Skin epidermis (tissue), 12 donors: ENCODE measurements around the gene VSIG10L2.
"Not testable (repeated sequence)": the region's sequence is repeated elsewhere in the genome, so short reads cannot be mapped to it uniquely, and the experiment has no call there.

Source experiments
- H3K27ac ChIP-seq, 21 experiments: fragments of 200-600 bp; sonication (generic) in 11 of 21; one replicate each; pipeline ENCODE4 v1.5.0; 2020; ENCODE audit warnings: mild to moderate bottlenecking in 3 of 21, inconsistent platforms in 2 of 21, moderate library complexity in 2 of 21
- H3K4me3 ChIP-seq, 7 experiments: fragments of 200-600 bp; sonication (generic) in 2 of 7; one replicate each; pipeline ENCODE4 v1.5.0; 2020; ENCODE audit warnings: inconsistent platforms in 2 of 7, mild to moderate bottlenecking in 2 of 7, moderate library complexity in 1 of 7

The VSIG10L2 gene

DNA sequence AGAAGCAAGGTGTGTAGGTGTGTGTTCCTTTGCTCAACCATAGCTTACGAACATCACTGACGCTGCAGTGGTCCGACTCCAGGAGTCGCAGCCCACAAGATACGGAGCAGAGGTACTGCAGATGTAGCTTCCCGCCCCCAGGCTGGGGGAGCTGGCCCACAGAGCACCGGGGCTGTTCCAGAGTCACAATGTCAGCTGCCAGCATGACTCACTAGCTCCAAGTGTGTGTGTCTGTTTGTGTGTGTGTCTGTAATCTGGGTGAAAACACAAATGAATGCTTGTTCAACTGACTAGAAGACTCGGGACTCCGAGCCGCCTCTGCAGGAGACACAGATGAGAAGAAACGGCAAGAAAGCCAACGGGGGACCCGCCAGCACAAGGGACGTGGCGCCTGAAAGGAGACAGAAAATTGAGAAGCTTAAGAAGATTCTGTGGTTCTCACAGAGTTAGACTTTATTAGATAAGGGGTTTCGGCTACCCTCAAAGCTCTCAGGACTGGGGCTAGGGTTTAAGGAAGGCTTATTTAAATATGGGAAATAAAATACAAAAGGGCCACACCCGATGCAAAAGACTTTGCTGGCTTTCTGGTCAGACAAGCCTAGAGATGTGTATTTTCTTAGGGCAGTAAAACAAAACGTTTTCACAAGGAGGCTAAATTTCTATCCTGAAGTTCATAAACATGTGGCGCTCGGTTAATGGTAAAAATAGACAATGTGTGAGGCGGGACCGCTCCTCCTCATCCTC lies 10.7 kb downstream of the VSIG10L2 start:
- Histone ChIP-seq H3K27ac (peak overlapping the region in 8 of 21 experiments; percentile 1 to 72 (median 33)), H3K4me3 (no peak overlapping the region)

DNA sequence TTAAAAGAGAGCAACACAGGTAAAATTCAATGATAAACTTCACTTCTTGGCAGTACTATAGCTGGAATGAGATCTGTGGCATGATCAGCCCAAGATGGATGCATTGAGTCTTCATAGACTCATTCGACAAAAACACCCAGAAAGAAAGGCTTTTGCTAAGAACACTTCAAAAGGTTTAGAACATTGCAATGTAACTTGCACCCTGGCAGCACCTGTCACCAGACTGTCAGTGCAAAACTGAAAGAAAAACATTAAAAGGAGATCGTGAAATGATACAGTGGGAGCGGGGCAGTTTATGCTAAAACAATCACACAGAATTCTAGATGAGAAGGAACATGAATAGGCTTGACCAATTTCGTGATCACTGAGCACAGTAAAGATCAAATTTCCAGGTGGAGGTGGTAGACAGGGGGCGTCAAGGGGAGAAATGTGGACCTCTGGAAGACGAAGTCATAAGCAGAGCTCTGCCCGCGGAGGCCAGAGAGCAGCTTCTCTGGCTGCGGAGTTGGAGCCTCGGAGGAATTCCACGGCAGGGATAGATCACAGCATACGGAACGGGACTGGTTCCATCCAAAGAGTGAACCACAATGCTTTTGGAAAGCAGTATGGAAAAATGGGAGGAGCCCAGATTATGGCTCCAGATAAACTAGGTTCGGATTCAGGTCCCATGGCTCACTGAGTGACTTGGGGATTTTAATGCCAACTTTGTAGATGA lies 11.9 kb downstream of the VSIG10L2 start:
- peak overlapping the region in 1 of 21 experiments; percentile 62 for H3K27ac ChIP-seq
- peak overlapping the region in 1 of 7 experiments; percentile 6 for H3K4me3 ChIP-seq

DNA sequence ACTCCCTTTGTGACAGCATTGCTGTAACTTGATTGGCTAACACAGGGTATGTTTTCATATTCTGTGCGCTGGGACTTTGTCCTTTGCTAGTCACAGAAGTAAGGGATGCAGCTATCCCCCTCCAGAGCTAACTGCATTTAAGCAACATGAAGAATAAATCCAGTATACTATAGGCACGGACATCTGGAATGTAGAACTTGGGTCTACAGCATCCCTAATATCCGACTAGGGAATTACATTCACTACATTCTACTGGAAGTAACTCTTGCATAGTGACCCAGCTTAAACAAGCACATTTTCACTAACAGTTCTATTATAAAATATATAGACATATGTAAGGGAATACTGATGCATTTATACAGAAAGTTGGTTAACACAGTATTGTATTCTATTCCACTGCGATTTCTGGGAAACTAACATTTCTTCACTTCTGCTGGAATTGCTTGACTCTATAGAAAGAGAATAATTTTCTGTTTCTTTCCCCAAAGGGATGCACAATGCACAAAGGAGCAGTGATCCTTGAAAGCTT lies 13.1 kb downstream of the VSIG10L2 start:
- Histone ChIP-seq H3K27ac (no peak overlapping the region), H3K4me3 (no peak overlapping the region)

- Histone ChIP-seq H3K27ac (no peak overlapping the region), H3K4me3 (no peak overlapping the region)
Observed at GRCh38 chr11:125959511-125959910, 13.7 kb downstream of the VSIG10L2 start.

DNA sequence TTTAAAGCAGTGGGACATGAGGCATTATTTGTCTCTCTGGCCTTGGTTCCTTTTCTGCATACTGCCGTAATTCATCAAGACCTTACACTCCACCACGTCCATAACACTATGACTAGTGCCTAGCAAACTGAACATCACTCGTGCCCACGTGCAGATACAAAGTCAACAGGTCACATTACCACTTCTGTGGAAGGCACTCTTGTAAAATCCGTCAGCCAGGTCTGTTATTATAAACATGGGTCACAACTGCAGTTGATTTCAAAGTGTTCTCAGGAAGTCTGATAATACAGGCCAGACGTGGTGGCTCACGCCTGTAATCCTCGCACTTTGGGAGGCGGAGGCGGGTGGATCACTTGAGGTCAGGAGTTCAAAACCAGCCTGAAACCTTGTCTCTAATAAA lies 14.1 kb downstream of the VSIG10L2 start:
- Histone ChIP-seq H3K4me3 (no peak overlapping the region), H3K27ac (no peak overlapping the region)

GRCh38 chr11:125960771-125961170 lies 14.9 kb downstream of the VSIG10L2 start:
- no peak overlapping the region for H3K27ac ChIP-seq
- H3K4me3 ChIP-seq, result no peak overlapping the region

GRCh38 chr11:125967515-125967914 lies 21.7 kb downstream of the VSIG10L2 start:
- H3K4me3 ChIP-seq, result no peak overlapping the region
- H3K27ac ChIP-seq, result no peak overlapping the region

- no peak overlapping the region for H3K27ac ChIP-seq
- H3K4me3 ChIP-seq, result no peak overlapping the region
Observed at GRCh38 chr11:125968354-125968753, 22.5 kb downstream of the VSIG10L2 start.

- Histone ChIP-seq H3K4me3 (no peak overlapping the region), H3K27ac (no peak overlapping the region)
Observed at GRCh38 chr11:125971618-125972017, 25.8 kb downstream of the VSIG10L2 start.

DNA sequence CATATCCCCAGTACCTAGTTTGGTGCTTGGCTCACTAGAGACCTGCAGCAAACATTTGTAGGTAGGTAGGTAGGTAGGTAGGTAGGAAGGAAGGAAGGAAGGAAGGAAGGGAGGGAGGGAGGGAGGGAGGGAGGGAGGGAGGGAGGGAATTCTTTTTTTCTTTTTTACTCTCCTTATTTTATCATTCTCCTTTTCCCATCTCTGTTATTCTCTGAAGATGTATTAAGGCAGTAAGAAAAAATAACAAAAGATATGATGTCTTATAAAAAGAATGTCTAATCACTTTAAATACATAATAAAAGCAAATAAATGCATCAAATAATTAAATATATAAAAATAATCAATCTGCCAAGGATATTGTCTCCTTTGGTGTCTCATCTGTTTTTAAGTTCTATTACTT lies 28.4 kb downstream of the VSIG10L2 start:
- Histone ChIP-seq H3K27ac (no peak overlapping the region), H3K4me3 (no peak overlapping the region)

DNA sequence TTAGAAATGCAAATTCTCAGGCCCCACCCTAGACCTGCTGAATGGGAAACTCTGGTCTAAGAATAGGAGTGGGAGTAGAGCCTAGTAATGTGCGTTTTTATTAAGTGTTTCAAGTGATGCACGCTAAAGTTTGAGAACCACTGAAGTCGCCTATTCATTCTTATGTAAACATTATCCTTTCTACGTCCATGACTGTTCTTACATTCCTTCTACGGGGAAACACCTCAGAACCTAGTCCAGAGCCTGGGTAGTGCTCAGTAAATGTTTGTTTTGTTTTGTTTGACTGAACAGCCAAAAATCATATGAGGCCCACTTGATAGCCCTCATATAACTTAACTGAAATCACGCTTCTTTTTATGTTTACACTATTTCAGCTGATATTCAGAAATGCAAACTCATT lies 29.8 kb downstream of the VSIG10L2 start:
- Histone ChIP-seq H3K27ac (no peak overlapping the region), H3K4me3 (no peak overlapping the region)

- Histone ChIP-seq H3K27ac (no peak overlapping the region), H3K4me3 (no peak overlapping the region)
Observed at GRCh38 chr11:125976156-125976555, 30.3 kb downstream of the VSIG10L2 start.

DNA sequence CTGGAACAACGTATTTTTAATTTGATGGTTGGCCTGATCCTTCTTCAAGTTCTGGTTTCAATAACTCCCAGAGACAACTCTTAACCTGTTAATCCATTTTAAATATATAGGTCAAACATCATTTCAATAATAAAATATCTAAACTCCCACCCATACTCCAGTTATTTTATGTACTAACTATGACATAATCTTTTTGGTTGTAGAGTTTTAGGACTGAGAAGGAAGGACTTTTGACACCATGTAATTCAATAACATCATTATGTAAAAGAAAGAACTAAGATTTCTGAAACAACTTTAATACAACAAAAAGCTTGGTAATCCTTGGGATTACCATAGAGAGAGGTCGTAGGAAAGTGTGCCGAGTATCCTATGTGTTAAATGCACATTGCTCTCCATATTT lies 31.5 kb downstream of the VSIG10L2 start:
- H3K27ac ChIP-seq, result no peak overlapping the region
- no peak overlapping the region for H3K4me3 ChIP-seq

DNA sequence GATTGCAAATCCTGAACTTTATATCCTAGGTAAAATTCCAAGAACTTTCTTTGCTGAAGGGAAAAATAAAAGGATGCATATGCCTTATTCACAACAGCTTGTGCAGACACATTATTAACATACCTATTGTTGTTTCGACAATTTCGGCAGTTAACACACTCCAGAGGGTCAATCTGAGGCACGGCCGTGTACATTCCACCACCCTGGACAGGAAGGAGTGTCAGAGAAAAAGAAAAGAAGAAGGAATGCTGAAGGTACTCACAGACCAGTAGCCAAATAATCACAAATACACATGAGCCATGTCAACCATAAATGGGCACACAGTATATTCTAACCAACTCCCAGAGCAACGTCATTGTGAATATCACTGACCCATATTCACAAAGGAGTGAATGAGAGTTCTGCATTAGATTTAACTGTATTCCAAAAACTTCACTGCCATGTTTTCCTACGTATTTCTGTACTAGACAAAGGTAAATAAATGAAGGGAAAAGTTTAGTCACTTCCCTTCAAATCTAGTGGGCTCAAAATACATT lies 32.4 kb downstream of the VSIG10L2 start:
- no peak overlapping the region for H3K4me3 ChIP-seq
- no peak overlapping the region for H3K27ac ChIP-seq

DNA sequence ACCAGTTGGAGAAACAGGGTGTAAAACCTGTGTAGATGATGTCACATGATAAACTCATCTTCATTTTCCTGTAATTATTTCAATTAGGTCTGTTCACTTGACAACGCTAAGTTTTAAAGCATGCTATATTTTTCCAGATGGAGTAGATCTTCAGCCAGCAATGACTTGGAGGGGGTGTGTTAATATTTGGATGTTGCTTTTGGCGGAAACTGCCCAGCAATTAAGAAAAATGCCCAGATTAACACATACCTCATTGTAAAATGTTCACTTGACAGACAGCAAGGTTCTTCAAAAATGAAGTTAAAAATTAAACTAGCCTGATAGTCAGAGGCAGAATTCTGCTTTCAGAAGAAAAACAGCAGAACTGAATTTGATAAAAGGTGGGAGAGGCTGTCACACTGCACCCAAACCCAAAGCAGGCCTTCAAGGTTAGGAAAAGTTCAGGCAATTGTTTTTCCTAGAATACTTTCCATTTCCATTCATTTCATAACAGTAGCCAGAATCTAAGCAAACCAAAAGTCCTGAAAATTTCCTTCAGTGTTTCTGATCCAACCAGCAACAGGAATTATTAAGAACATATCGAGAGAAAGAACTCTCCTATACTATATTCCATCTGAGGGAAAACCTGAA lies 33.0 kb downstream of the VSIG10L2 start:
- H3K27ac ChIP-seq, result no peak overlapping the region
- no peak overlapping the region for H3K4me3 ChIP-seq

DNA sequence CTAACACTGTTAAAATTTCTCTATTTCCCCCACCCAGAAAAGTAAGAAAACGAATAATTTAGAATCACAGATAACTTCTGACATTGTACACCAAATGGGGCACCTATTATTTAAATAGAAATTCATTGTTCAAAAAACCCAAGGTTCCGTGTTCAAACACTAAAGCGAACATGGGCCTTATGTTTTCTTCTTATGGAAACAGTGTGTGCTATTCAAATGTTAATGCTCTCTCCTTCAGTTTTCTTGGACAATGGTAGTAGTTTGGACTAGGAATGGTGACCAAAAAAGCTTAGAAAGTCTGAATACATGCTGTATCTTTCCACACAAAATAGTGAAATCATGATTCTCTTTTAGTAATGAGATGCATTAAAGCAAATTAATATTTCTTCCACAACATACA lies 33.7 kb downstream of the VSIG10L2 start:
- no peak overlapping the region for H3K4me3 ChIP-seq
- H3K27ac ChIP-seq, result no peak overlapping the region

DNA sequence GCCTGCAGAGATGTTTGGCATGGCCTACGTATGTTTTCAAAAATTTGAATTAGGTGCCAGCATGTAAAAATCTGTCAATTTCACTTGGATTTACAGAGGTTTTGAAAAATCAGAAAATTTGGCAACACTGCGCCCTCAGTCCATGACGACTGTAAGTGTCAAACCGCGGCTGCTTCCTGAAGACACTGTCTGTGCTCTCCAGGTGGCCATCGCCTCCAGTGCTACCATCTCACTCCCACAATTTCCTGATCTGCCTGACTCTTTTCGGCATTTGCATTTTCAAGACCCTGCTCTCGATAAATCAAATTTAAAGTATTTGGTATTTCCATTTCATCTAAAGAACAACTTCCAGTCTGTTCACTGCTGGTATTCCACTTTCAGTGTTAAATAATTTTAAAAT lies 34.6 kb downstream of the VSIG10L2 start:
- Histone ChIP-seq H3K4me3 (no peak overlapping the region), H3K27ac (no peak overlapping the region)

DNA sequence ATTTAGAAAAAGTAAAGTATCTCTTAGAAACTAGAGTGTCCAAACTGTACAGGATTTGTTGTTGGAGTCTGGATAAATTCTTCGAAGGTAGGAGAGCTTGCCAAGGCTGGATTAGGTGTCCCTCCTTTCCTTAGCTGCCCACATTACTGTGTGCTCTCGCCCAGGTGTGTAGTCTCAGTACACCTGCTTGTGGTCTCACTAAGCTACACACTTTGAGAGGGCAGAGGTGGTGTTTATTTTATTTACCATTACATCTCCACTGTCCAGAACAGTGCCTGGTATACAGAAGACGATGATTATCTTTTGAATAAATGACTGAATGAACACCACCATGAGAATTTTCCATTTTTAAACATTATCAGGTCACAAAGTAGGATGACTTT lies 36.5 kb downstream of the VSIG10L2 start:
- Histone ChIP-seq H3K4me3 (no peak overlapping the region), H3K27ac (no peak overlapping the region)

- not testable (repeated sequence) for H3K4me3 ChIP-seq
Observed at GRCh38 chr11:125985956-125986355, 40.1 kb downstream of the VSIG10L2 start.

GRCh38 chr11:125987066-125987641 lies 41.3 kb downstream of the VSIG10L2 start:
- no peak overlapping the region for H3K4me3 ChIP-seq
- no peak overlapping the region for H3K27ac ChIP-seq

More at GRCh38 chr11:125985956-125986355, 40.1 kb downstream of the VSIG10L2 start:
- H3K27ac ChIP-seq, result not testable (repeated sequence)
